ENCODE results near the gene ZMYND11. TPM values are rescaled to one million over a fixed set of nuclear protein-coding genes. Genes with fewer than 3 reads are reported as not detected.
A peak's percentile ranks its signal among the peaks of the same experiment; 100 is the strongest.
"Not testable (repeated sequence)": the region's sequence is repeated elsewhere in the genome, so short reads cannot be mapped to it uniquely, and the experiment has no call there.

The ZMYND11 gene
- total and polyA plus RNA-seq, 8 donors = 58.9 to 128 (median 119) TPM

- peak; percentile 34 for ATAC-seq
- Histone ChIP-seq H3K4me3 (no peak overlapping the region), H3K9me3 (no peaks in the 10 kb centered on the region), H3K27me3 (no peaks in the 10 kb centered on the region), H3K4me1 (no peaks in the 10 kb centered on the region), H3K36me3 (no peaks in the 10 kb centered on the region), H3K27ac (peak overlapping the region; percentile 41 to 53)
- TF ChIP-seq CTCF (IDR thresholded peaks at IDR 0.05) = no peak
- DNase-seq = no peak
- intact Hi-C loops (cut with DNase I) = no loop called here
Observed at GRCh38 chr10:297567-297966, 162.3 kb downstream of the ZMYND11 start.

- no peak for TF ChIP-seq CTCF (IDR thresholded peaks at IDR 0.05)
- Histone ChIP-seq H3K4me1 (no peaks in the 10 kb centered on the region), H3K27me3 (no peaks in the 10 kb centered on the region), H3K4me3 (no peak overlapping the region), H3K27ac (peak overlapping the region in 1 of 2 donors; percentile 41), H3K36me3 (no peaks in the 10 kb centered on the region), H3K9me3 (no peaks in the 10 kb centered on the region)
- intact Hi-C loops (cut with DNase I) = no loop called here
- DNase-seq (no peak), ATAC-seq (no peak)
Observed at GRCh38 chr10:298033-298432, 162.8 kb downstream of the ZMYND11 start.

- H3K4me3 ChIP-seq = no peak overlapping the region
Observed at GRCh38 chr10:299512-299911, 164.3 kb downstream of the ZMYND11 start.

GRCh38 chr10:299969-300368, 164.7 kb downstream of the ZMYND11 start:
- no peaks in the 10 kb centered on the region for H3K9me3 ChIP-seq
- no peaks in the 10 kb centered on the region for H3K27me3 ChIP-seq
- TF ChIP-seq CTCF (IDR thresholded peaks at IDR 0.05) = no peak
- H3K4me1 ChIP-seq = no peaks in the 10 kb centered on the region
- intact Hi-C loops (cut with DNase I) = no loop called here
- no peak overlapping the region for H3K4me3 ChIP-seq
- no peak overlapping the region for H3K27ac ChIP-seq
- DNase-seq (no peak), ATAC-seq (no peak)
- H3K36me3 ChIP-seq = no peaks in the 10 kb centered on the region

More at GRCh38 chr10:299512-299911, 164.3 kb downstream of the ZMYND11 start:
- Histone ChIP-seq H3K4me1 (no peaks in the 10 kb centered on the region), H3K9me3 (no peaks in the 10 kb centered on the region), H3K36me3 (no peaks in the 10 kb centered on the region), H3K27me3 (no peaks in the 10 kb centered on the region), H3K27ac (no peak overlapping the region)
- intact Hi-C loops (cut with DNase I) = no loop called here
- DNase-seq (no peak), ATAC-seq (no peak)
- no peak for TF ChIP-seq CTCF (IDR thresholded peaks at IDR 0.05)

- H3K4me3 ChIP-seq; H3K36me3 ChIP-seq; H3K27ac ChIP-seq; H3K9me3 ChIP-seq; DNase-seq; H3K27me3 ChIP-seq; intact Hi-C loops (cut with DNase I); H3K4me1 ChIP-seq; ATAC-seq: not testable (repeated sequence)
Observed at GRCh38 chr10:300580-300979, 165.3 kb downstream of the ZMYND11 start.

GRCh38 chr10:301536-301935, 166.3 kb downstream of the ZMYND11 start:
- H3K4me3 ChIP-seq = no peak overlapping the region
- ATAC-seq = no peak
- no peak for DNase-seq
- no peak for TF ChIP-seq CTCF (IDR thresholded peaks at IDR 0.05)
- no peak overlapping the region for H3K27ac ChIP-seq
- no peaks in the 10 kb centered on the region for H3K36me3 ChIP-seq
- H3K4me1 ChIP-seq = no peaks in the 10 kb centered on the region
- no peaks in the 10 kb centered on the region for H3K9me3 ChIP-seq
- intact Hi-C loops (cut with DNase I) = no loop called here
- H3K27me3 ChIP-seq = no peaks in the 10 kb centered on the region

Measured in left lung (tissue), 10 donors.